ENCODE results near the gene CALHM3.

- TF ChIP-seq ZNF710 (CRISPR knock-in tag; IDR thresholded peaks at IDR 0.05; ENCODE audit: borderline replicate concordance), result no peak
- peak; percentile 76 for TF ChIP-seq CTCF (CRISPR knock-in tag; IDR thresholded peaks at IDR 0.05)
- TF ChIP-seq EZH2 (conservative IDR thresholded peaks at IDR 0.05; ENCODE audit: low read depth, low read length), result no peak
- no peak for TF ChIP-seq ZNF557 (CRISPR knock-in tag; IDR thresholded peaks at IDR 0.05)
Observed at GRCh38 chr10:103481974-103482531, 3.0 kb upstream of the CALHM3 start.
